ENCODE data around the gene DNAAF5. TPM values are rescaled to one million over a fixed set of nuclear protein-coding genes. Genes with fewer than 3 reads are reported as not detected.
A peak's percentile ranks its signal among the peaks of the same experiment; 100 is the strongest.

The DNAAF5 gene
- total and polyA plus RNA-seq, 2 of the 4 experiments (the other 2 are of a cell fraction), result 12.4 to 32.6 TPM

DNA sequence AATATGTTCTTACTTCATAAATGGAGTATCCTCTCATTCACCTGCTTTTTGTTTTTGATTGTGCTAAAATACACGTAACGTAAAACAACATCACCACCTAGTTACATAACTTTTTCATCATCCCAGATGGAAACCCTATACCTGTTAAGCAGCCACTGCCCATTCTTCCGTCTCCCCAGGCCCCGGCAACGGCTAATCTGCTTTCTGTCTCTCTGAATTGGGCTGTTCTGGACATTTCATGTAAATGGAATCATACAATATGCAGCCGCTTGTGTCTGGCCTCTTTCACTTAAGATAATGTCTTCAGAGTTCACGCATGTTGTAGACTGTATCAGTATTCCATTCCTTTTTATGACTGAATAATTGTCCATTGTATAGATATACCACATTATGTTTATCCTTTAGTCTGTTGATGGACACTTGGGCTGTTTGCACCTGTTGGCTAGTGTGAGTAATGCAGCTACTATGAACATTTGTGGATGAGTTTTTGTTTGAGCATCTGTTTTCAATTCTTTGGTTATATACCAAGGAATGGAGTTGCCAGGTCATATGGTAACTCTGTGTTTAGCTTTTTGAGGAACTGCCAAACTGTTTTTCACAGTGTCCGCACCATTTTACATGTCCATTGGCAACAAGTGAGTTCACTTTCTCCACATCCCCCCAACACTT lies 91.7 kb downstream of the DNAAF5 start:
- BruUV-seq (replicated peaks), result TSS peak; percentile 42
- Histone ChIP-seq H3K23ac (ENCODE audit: low read depth, low read length) (peak overlapping the region; percentile 4; the same call in 1 of the 2 replicates), H3K27me3 (ENCODE audit: control insufficient read depth, insufficient read depth, low read length) (no peaks in the 10 kb centered on the region), H4K91ac (ENCODE audit: insufficient read depth, low read depth, low read length) (no peak overlapping the region), H3K36me3 (ENCODE audit: control insufficient read depth, insufficient read depth, low read length) (peaks cover 3% of the 10 kb centered on the region), H2BK5ac (ENCODE audit: low read depth, low read length, poor library complexity, severe bottlenecking) (no peak overlapping the region), H2BK15ac (ENCODE audit: low read depth, low read length) (no peak overlapping the region), H3K4me3 (ENCODE audit: insufficient read depth, low read depth, low read length) (no peak overlapping the region), H2AFZ (replicated peaks; ENCODE audit: low read length, poor library complexity) (no peak overlapping the region), H2AK9ac (replicated peaks; ENCODE audit: low read depth, low read length, poor library complexity) (no peak overlapping the region), H2AK5ac (ENCODE audit: low read depth, low read length) (no peak overlapping the region), H3K18ac (ENCODE audit: low read depth, low read length) (no peak overlapping the region), H3K4ac (ENCODE audit: low read depth, low read length) (peak overlapping the region; percentile 62; the same call in 1 of the 2 replicates), H3K9me3 (ENCODE audit: control insufficient read depth, insufficient read depth, low read length) (no peaks in the 10 kb centered on the region), H4K8ac (ENCODE audit: low read depth in 2 of 2, low read length in 2 of 2) (no peak overlapping the region), H3K56ac (ENCODE audit: extremely low read depth, insufficient read depth, low read length) (no peak overlapping the region), H3K4me1 (ENCODE audit: control insufficient read depth, insufficient read depth, low read length) (peaks cover 16% of the 10 kb centered on the region), H2BK20ac (ENCODE audit: low read depth, low read length) (no peak overlapping the region), H2BK120ac (ENCODE audit: low read depth, low read length) (no peak overlapping the region), H3K79me1 (ENCODE audit: low read depth in 1 of 2, low read length in 2 of 2) (peaks cover 2 to 50% of the 10 kb centered on the region in 2 experiments; a peak in 2 of 4 replicates), H3K9ac (ENCODE audit: low read depth, low read length) (no peak overlapping the region), H3K27ac (ENCODE audit: insufficient read depth, low read length) (no peak overlapping the region), H4K5ac (ENCODE audit: low read depth, low read length) (no peak overlapping the region), H3K9me1 (ENCODE audit: insufficient read depth, low read length) (peaks cover 15% of the 10 kb centered on the region), H3K14ac (replicated peaks; ENCODE audit: low read depth, low read length) (no peak overlapping the region), H3K4me2 (ENCODE audit: low read depth, low read length) (no peak overlapping the region), H4K20me1 (ENCODE audit: insufficient read depth, low read length) (peaks cover 40% of the 10 kb centered on the region)
- TF ChIP-seq CEBPB (IDR thresholded peaks at IDR 0.05; ENCODE audit: low read depth, low read length), result no peak
- TF ChIP-seq, protein P1, sequence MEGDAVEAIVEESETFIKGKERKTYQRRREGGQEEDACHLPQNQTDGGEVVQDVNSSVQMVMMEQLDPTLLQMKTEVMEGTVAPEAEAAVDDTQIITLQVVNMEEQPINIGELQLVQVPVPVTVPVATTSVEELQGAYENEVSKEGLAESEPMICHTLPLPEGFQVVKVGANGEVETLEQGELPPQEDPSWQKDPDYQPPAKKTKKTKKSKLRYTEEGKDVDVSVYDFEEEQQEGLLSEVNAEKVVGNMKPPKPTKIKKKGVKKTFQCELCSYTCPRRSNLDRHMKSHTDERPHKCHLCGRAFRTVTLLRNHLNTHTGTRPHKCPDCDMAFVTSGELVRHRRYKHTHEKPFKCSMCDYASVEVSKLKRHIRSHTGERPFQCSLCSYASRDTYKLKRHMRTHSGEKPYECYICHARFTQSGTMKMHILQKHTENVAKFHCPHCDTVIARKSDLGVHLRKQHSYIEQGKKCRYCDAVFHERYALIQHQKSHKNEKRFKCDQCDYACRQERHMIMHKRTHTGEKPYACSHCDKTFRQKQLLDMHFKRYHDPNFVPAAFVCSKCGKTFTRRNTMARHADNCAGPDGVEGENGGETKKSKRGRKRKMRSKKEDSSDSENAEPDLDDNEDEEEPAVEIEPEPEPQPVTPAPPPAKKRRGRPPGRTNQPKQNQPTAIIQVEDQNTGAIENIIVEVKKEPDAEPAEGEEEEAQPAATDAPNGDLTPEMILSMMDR (conservative IDR thresholded peaks at IDR 0.05; ENCODE audit: low read depth, low read length), result 0 out of 2 replicates have a peak, but pooled peaks have one; percentile 26
- ATAC-seq (ENCODE audit: low read depth) (no peak), DNase-seq (peak; percentile 85)
- CTCF ChIA-PET, result no interaction called here
- intact Hi-C loops (cut with micrococcal nuclease), result no loop called here
- dilution Hi-C loops (cut with HindIII; ENCODE audit: low sequenced_read_pairs, unreplicated experiment), result no loop called here
- in situ Hi-C loops (cut with MboI; ENCODE audit: low sequenced_read_pairs), result no loop called here
- POLR2A ChIA-PET (ENCODE audit: unreplicated experiment), result no interaction called here
- no CpG with 5 or more reads among the region's 8 CpGs for WGBS, 2 experiments (ENCODE audit: extremely low coverage in 2 of 2, insufficient read length in 1 of 2)
